Mucosa of gallbladder (tissue), 1 donor: ENCODE data around the gene EXOC3. TPM values are rescaled to one million over a fixed set of nuclear protein-coding genes. Genes with fewer than 3 reads are reported as not detected.
A peak's percentile ranks its signal among the peaks of the same experiment; 100 is the strongest.
"Not testable (repeated sequence)": the region's sequence is repeated elsewhere in the genome, so short reads cannot be mapped to it uniquely, and the experiment has no call there.

Experiments
- DNase-seq: peaks from one replicate; pipeline ENCODE4 v3.0.0-alpha.2; 2020; ENCODE audit warnings: low spot score
- total RNA-seq: library from RNA; stranded (reverse); gene quantifications from one replicate; pipeline ENCODE4 v1.2.1, GENCODE V29; 2021
- donor health status: DM: no; HTN: no; CAD: no.

EXOC3 gene
- total RNA-seq, 1 donor from 2014 or later, result 71.6 TPM

DNA sequence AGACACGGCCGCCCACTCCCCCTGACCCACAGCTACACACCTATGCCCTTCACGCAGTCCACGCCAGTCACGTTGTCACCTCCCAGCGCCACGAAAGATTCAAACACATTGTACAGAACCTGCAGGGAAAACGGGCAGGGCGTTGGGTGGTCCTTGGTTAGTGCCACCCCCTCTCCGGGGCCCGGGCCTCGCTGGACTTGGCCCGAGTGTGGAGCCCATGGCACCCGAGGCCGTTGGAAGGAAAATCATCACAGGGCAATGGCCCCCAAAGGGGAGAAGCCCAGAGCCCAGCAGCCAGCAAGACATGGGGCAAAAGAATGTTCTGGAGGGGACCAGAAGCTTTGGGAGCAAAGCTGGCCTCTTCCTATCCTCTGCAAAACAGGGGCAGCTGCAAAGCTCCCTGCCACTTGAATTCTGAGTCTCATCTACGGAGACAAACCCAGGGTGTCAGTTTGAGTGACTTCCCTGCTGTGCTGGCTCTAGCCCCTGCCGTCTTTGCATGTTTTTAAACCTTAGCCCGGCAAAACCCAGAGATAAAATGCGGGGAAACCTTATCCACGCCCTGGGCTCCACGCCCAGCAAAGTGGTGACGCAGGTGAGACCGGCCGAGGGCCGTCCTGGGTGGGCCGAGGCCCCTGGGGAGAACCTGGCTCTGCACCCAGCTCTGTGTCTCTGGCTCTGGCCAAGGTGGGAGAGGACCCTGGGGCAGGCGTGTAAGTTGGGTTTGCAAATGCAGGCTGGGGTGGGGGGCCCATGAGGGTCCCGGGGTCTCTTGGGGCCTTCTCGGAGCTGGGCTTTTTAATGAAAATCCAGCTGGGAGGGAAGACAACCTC lies 42.4 kb downstream of the EXOC3 start:
- DNase-seq, result no peak

- DNase-seq, result no peak
These were observed 43.0 kb downstream of the EXOC3 start for GRCh38 chr5:485946-486491.

- not testable (repeated sequence) for DNase-seq
These were observed 43.6 kb downstream of the EXOC3 start for GRCh38 chr5:486597-486996.

DNA sequence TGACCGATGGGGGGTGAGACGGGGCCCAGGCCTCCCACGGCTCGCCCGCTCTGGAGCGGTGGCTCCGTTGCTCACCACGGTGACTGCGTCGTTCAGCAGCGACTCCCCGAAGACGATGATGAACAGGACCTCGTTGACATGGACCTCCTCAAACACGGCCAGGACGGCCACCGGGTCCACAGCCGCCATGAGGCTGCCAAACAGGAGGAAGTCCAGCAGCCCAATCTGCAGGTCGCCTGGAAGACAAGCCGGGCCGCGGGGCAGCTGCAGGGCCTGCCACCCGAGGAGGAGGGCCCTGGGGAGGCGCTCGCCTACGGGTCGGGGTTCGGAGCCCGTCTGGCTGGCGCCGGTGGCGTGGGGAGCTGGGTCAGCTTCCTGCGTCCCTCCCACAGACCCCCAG lies 45.3 kb downstream of the EXOC3 start:
- DNase-seq, result no peak

DNA sequence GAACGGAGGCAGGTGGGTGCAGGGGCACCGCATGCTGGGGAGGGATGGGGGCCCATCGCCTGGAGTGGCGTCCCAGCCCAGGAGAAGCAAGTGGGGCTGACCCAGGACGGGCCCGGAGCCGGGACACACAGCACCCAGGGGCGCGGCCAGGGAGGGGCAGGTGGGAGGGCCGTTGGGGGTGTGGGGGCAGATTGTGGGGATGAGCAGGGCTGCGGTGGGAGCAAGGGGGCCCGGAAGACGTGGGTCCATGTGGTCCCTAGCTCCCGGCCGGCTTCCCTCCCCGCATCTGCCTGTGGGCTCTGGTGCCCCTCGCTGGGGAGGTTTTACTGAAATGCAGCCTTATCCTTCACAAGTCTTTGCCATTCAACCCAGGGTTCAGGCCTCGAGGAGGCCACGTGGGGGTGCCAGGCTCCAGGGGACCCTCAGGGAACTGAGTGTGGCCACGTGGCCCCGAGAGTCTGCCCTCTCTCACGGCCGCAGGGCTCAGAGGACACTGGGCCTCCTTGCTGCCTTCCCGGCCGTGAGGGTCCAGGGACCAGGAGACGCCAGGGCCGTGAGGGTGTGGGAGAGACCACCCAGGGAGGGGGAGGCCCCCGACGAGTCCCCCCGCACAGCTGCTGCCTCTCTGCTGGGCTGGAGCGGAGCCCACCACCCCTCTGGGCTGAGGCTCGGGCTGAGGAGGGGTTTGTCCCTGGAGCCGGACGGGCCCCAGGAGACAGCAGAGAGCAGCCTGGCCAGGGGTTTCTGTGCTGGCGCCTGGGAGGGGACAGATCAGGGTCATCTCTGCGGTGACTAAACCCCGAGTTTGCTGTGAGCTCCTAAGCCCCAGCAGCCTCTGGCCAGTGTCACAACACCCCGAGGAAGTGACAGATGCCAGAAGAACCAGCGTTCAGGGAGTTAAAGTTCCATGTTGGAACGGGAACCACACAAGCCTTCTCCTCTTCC lies 46.0 kb downstream of the EXOC3 start:
- DNase-seq, result no peak

DNA sequence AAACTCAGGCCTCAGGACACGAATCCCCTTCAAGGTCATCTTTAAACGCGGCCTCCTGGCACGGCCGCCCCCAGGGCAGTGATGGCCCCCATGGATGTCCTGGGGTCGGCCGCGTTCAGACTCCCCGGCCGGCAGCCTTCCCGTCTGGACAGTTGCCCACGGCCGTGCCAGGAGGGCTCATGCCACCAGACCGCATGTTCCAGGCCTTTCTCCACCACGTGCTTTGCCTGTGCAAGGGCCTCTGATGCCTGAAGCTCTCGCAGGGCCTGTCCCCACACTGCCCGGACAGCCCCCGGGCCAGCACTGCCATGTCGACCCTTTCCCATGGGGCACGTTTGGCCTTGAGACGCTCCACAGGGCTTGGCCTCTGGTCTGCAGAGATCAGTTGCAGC lies 46.7 kb downstream of the EXOC3 start:
- no peak for DNase-seq

DNA sequence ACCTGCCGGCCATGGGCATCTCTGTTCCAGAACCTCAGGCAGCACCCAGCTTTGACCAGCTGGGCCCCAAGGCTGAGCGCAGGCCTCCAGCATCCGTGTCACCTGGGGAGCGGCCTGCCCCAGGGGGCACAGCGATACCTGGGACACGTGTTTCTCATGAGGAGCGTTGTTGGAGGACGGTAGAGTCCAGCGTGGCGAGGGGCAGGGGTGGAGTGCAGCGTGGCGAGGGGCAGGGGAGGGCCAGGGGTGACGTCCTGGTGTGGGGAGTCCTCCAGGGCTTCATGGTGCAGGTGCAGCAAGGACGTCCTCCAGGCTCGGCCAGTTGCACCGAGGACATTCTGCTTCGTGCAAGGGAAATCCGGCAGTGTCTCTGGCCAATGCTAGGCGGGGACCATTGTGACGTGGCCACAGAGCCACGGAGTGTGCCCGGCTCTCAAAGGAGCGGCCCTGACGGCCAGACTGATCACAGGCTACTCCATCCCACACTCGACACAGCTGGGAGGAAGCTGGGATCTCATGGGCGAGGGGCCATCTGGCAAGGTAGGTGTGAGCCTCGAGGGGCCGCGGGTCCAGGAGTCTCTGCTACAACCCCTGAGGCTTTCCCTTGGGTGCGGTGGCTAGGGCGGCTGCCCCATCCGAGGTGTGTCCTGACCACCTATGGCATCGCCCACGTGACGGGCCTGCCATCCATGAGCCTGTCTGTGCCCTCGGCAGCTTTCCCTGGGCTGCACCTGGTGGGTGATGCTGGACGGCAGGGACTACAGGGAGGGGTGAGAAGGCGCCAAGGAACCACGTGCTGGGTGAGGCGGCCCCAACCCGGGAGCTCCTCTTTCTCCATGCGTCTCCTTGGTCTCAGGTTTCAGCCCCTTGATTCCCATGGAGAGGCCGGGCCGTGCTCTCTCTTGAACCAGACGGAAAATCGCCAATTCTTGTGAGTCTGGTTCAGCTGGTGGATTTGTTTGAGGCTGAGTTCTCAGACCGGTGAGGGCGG lies 47.4 kb downstream of the EXOC3 start:
- DNase-seq, result no peak

DNA sequence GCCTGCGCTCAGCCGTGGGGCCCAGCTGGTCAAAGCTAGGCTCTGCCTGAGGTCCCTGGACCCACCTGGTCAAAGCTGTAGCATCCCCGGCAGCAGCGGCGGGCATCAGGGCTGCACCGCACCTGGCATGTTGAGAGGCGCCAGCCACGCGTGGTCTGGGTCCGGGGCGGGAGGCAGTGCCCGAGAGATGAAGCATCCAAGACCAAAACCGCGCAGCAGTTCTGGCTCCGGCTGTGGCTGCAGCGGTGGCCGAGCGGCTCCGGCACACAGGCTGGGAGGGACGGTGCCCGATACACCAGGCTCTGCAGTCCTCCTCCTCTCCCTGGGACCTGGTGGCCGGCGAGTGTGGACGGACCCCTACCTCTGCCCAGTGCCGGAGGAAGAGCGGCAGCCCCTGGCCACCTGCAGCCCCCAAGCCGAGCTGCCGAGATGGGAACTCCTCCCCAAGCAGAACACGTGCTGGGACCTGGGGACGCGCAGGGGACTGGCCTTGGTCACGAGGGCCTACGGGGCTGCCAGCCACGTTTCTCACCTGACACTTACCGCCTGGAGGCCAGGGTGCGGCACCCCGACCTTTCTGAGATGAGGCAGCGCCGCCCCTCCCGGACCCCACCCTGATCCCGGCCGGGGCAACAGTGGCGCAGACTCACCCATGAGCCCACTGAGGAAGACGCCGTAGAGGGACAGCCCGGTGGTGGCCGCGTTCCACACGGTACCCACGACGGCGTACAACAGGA lies 48.3 kb downstream of the EXOC3 start:
- DNase-seq, result no peak

GRCh38 chr5:491856-492155 lies 48.8 kb downstream of the EXOC3 start:
- no peak for DNase-seq

GRCh38 chr5:492314-492893 lies 49.4 kb downstream of the EXOC3 start:
- DNase-seq, result no peak

GRCh38 chr5:493119-493701 lies 50.2 kb downstream of the EXOC3 start:
- DNase-seq, result no peak

DNA sequence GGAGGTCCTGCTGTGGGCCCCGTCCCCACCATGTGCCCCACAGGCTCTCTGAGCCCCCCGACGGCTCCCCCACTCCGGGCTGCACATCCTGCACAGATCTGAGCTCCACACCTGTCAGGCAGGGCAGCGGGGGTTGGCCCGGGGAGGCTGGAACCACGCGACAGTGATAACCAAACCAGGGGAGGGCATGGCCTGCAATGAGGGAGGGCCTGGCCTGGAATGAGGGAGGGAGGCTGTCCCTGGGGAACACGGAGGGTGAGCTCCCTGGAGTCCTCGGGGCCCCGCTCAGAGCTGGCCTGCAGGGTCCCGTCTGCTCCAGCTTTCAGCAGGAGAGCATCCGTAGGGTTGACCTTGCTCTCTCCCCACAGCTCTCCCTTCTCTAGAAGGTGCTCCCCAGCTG lies 50.8 kb downstream of the EXOC3 start:
- no peak for DNase-seq

DNA sequence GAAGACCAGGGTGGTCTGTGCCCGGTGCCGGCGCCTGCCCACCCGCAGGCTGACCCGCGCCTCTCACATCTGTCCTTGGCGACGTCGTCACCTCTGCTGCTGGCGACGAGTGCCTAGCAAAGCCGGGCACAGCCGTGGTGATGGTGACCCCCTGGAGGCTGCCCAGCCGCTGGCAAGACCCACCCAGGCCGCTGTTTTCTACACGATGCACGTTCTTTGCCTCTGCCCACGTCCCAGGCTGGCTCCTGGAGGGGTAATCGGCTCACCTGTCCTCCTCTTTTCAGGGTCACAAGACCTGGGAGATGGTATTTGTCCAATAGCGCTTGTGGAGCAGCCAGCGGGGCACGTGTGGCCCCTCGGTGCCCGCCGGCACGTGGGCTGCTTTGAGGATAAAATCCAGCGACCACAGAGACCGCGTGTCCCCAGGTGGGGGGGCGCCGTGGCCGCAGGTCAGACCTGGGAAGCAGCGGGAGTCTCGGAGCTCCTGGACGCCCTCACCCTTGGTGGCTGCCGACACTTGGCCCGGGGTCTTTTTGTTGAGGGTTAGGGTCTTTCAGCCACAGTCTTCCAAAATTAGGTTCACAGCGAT lies 51.8 kb downstream of the EXOC3 start:
- no peak for DNase-seq

GRCh38 chr5:496028-496427 lies 53.1 kb downstream of the EXOC3 start:
- no peak for DNase-seq

DNA sequence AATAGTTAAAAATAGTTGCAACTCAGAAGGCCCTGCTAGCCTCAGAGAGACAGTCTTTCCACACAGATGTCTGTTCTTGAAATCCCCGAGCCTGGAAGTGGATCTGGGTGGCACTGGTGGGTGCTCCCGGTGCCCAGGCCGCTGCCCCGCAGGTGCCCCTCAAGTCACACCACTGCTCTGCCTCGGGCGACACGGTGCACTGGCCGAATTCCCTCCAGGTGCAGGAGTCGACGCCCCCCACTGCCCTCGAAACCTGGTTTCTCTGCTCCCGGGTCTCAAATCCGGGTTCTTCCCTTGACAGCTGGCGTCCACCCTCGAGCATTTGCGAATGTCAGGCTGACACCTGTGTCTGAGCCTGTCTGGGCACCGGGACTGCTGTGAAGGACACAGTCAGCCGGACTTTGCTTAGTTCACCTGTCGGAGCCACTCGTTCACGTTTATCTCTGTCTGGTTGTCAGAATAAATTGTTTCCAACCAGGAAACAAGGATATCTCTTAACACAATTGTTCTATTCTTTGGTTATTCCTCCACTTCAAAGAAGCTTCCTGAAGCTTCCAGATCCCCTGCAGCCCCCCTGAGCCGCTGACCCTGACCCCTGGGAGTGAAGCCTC lies 54.2 kb downstream of the EXOC3 start:
- DNase-seq, result peak; percentile 46

- DNase-seq, result no peak
These were observed 55.0 kb downstream of the EXOC3 start for GRCh38 chr5:497871-498509.

- peak; percentile 85 for DNase-seq
These were observed 56.5 kb downstream of the EXOC3 start for GRCh38 chr5:499233-500209.
